GM23248 (cell line): Measurements from ENCODE around the gene VSIG2.

ENCODE experiments used
- EZH2 ChIP-seq: fragments of 200-600 bp; sonication (generic); IDR thresholded peaks from 2 replicates; pipeline ENCODE4 v1.6.1; 2018; ENCODE audit warnings: antibody characterized with exemption, mild to moderate bottlenecking; ENCODE audit not compliant: insufficient read depth, poor library complexity, severe bottlenecking
- EZH2phosphoT487 ChIP-seq: fragments of 200-600 bp; sonication (generic); IDR thresholded peaks from 2 replicates; pipeline ENCODE4 v1.6.1; 2018; ENCODE audit warnings: antibody characterized with exemption, moderate library complexity, mild to moderate bottlenecking, low read depth; ENCODE audit not compliant: insufficient read depth

- TF ChIP-seq EZH2: no peak
- TF ChIP-seq EZH2phosphoT487: no peak
These were observed 41.6 kb upstream of the VSIG2 start for GRCh38 chr11:124793466-124794278.
